SK-N-SH (cell line): ENCODE measurements around the gene TMPRSS9. TPM values are rescaled to one million over a fixed set of nuclear protein-coding genes. Genes with fewer than 3 reads are reported as not detected.
A peak's percentile ranks its signal among the peaks of the same experiment; 100 is the strongest.

ENCODE experiments used
- CTCF ChIA-PET: fragments of 300-600, 350-600 bp; formaldehyde crosslinking; extraction: SDS; loops from one replicate; lab custom pipeline; 2021; lab: Yijun Ruan, JAX
- POLR2A ChIA-PET: fragments of 350-600 bp; sonication (Branson Sonifier 250); formaldehyde crosslinking; extraction: SDS; loops from one replicate; lab custom pipeline; 2020; ENCODE audit warnings: antibody characterized with exemption, inconsistent platforms; lab: Yijun Ruan, JAX
- DNase-seq: peaks from one replicate; pipeline ENCODE4 v3.0.0; 2012
- H2AFZ ChIP-seq: fragments of 200-600 bp; sonication (generic); 2 replicates; pipeline ENCODE4 v1.8.1; 2016; ENCODE audit warnings: antibody characterized with exemption, mild to moderate bottlenecking, low read depth
- H3F3A ChIP-seq: fragments of 200-600 bp; sonication (generic); replicated peaks from 2 replicates; pipeline ENCODE3; 2016; ENCODE audit warnings: antibody characterized with exemption, mild to moderate bottlenecking; ENCODE audit not compliant: insufficient read depth
- H3K27ac ChIP-seq, 2 experiments: fragments of 200-500 bp in 1 of 2; fragments of 200-600 bp in 1 of 2; sonication (Bioruptor generic) in 1 of 2; sonication (generic), shearing (Covaris generic) in 1 of 2; 2 replicates each; pipeline versions ENCODE4 v1.5.1 to v1.6.1; 2014 to 2016; ENCODE audit warnings: low read depth in 2 of 2, inconsistent platforms in 1 of 2, low read length in 1 of 2, mild to moderate bottlenecking in 1 of 2, mixed read lengths in 1 of 2
- H3K27me3 ChIP-seq: fragments of 200-600 bp; sonication (generic), shearing (Covaris generic); 2 replicates; pipeline ENCODE4 v1.6.1; 2016; ENCODE audit warnings: mixed run types; ENCODE audit not compliant: insufficient read depth
- H3K36me3 ChIP-seq, 2 experiments: fragments of 200-500 bp in 1 of 2; fragments of 200-600 bp in 1 of 2; sonication (Bioruptor generic) in 1 of 2; sonication (generic) in 1 of 2; replicated peaks in 1 of 2; 2 replicates each; pipeline versions ENCODE3 to v1.5.1; 2014 to 2016; ENCODE audit warnings: low read length in 1 of 2, mild to moderate bottlenecking in 1 of 2; ENCODE audit not compliant: insufficient read depth in 2 of 2, control insufficient read depth in 1 of 2
- H3K4me1 ChIP-seq, 2 experiments: fragments of 200-500 bp in 1 of 2; fragments of 200-600 bp in 1 of 2; sonication (Bioruptor generic) in 1 of 2; sonication (generic), shearing (Covaris generic) in 1 of 2; 2 replicates each; pipeline versions ENCODE4 v1.5.1 to v1.6.1; 2014 to 2016; ENCODE audit warnings: low read depth in 1 of 2, low read length in 1 of 2, mixed run types in 1 of 2; ENCODE audit not compliant: insufficient read depth in 2 of 2, control insufficient read depth in 1 of 2
- H3K4me2 ChIP-seq: fragments of 200-600 bp; sonication (generic), shearing (Covaris generic); 2 replicates; pipeline ENCODE4 v1.6.1; 2017; ENCODE audit warnings: mixed run types
- H3K4me3 ChIP-seq, 2 experiments: fragments of 200-500 bp in 1 of 2; fragments of 200-600 bp in 1 of 2; sonication (Bioruptor generic) in 1 of 2; sonication (generic), shearing (Covaris generic) in 1 of 2; 2 replicates each; pipeline versions ENCODE4 v1.5.1 to v1.8.1; 2014 to 2016; ENCODE audit warnings: low read depth in 2 of 2, inconsistent platforms in 1 of 2, low read length in 1 of 2, mild to moderate bottlenecking in 1 of 2, mixed read lengths in 1 of 2, moderate library complexity in 1 of 2
- H3K79me2 ChIP-seq: fragments of 200-600 bp; sonication (generic); 2 replicates; pipeline ENCODE4 v1.8.1; 2017; ENCODE audit warnings: mild to moderate bottlenecking; ENCODE audit not compliant: insufficient read depth
- H3K9ac ChIP-seq: fragments of 200-600 bp; sonication (generic); 2 replicates; pipeline ENCODE4 v1.6.1; 2017; ENCODE audit warnings: mixed run types
- H3K9me2 ChIP-seq: fragments of 200-600 bp; sonication (generic); 2 replicates; pipeline ENCODE4 v1.6.1; 2017; ENCODE audit warnings: mixed run types
- H3K9me3 ChIP-seq: fragments of 200-600 bp; sonication (generic); 2 replicates; pipeline ENCODE4 v1.6.1; 2017; ENCODE audit warnings: mixed run types, mild to moderate bottlenecking, moderate library complexity
- H4K20me1 ChIP-seq: fragments of 200-600 bp; sonication (generic); 2 replicates; pipeline ENCODE4 v1.6.1; 2017; ENCODE audit warnings: mild to moderate bottlenecking, mixed run types; ENCODE audit not compliant: insufficient read depth
- CTCF ChIP-seq: fragments of 200-600 bp; sonication (generic); IDR thresholded peaks from 2 replicates; pipeline ENCODE4 v1.6.1; 2017; ENCODE audit warnings: antibody characterized with exemption, mild to moderate bottlenecking, moderate library complexity
- ELF1 ChIP-seq: IDR thresholded peaks from 2 replicates; pipeline ENCODE4 v1.4.0; 2012
- FOSL2 ChIP-seq: IDR thresholded peaks from 2 replicates; pipeline ENCODE4 v1.4.0; 2012; ENCODE audit warnings: low read depth, mild to moderate bottlenecking, moderate library complexity, borderline replicate concordance
- JUND ChIP-seq: IDR thresholded peaks from 2 replicates; pipeline ENCODE4 v1.4.0; 2012
- MAX ChIP-seq: IDR thresholded peaks from 2 replicates; pipeline ENCODE4 v1.4.0; 2012; ENCODE audit warnings: low read depth
- MEF2A ChIP-seq: IDR thresholded peaks from 2 replicates; pipeline ENCODE4 v1.4.0; 2012; ENCODE audit warnings: low read depth, borderline replicate concordance
- MXI1 ChIP-seq: IDR thresholded peaks from 2 replicates; pipeline ENCODE4 v1.6.1; 2012; ENCODE audit warnings: mild to moderate bottlenecking, low read depth, low read length, improper control_type of control experiment
- NFIC ChIP-seq: IDR thresholded peaks from 2 replicates; pipeline ENCODE4 v1.4.0; 2012; ENCODE audit warnings: borderline replicate concordance
- POLR2AphosphoS5 ChIP-seq: IDR thresholded peaks from 2 replicates; pipeline ENCODE4 v1.6.1; 2012; ENCODE audit warnings: low read depth, low read length
- RAD21 ChIP-seq: IDR thresholded peaks from 2 replicates; pipeline ENCODE4 v1.6.1; 2012; ENCODE audit warnings: mild to moderate bottlenecking, low read length
- RCOR1 ChIP-seq: fragments of 150-350 bp; IDR thresholded peaks from 2 replicates; pipeline ENCODE4 v1.6.1; 2017; ENCODE audit warnings: antibody characterized with exemption, low read length
- RFX5 ChIP-seq: IDR thresholded peaks from 2 replicates; pipeline ENCODE4 v1.6.1; 2012; ENCODE audit warnings: mild to moderate bottlenecking, improper control_type of control experiment, low read length
- SIN3A ChIP-seq: IDR thresholded peaks from 2 replicates; pipeline ENCODE4 v1.6.1; 2012; ENCODE audit warnings: low read depth, mild to moderate bottlenecking, low read length, moderate library complexity, borderline replicate concordance
- SMC3 ChIP-seq: IDR thresholded peaks from 2 replicates; pipeline ENCODE4 v1.6.1; 2012; ENCODE audit warnings: low read depth, low read length, improper control_type of control experiment
- TAF1 ChIP-seq: IDR thresholded peaks from 2 replicates; pipeline ENCODE4 v1.6.1; 2012; ENCODE audit warnings: low read depth, mild to moderate bottlenecking, low read length, moderate library complexity, borderline replicate concordance
- USF2 ChIP-seq: fragments of 150-350 bp; IDR thresholded peaks from 2 replicates; pipeline ENCODE4 v1.6.1; 2017; ENCODE audit warnings: antibody characterized with exemption, low read length, low read depth, borderline replicate concordance
- YY1 ChIP-seq: IDR thresholded peaks from 2 replicates; pipeline ENCODE4 v1.4.0; 2012; ENCODE audit warnings: low read depth, mild to moderate bottlenecking
- WGBS: methylation state at CpG from one replicate; pipeline ENCODE4 v1.1.6; 2017; ENCODE audit warnings: low lambda C conversion rate; 5-methylcytosine and 5-hydroxymethylcytosine counted together
- polyA plus RNA-seq, 3 experiments: library from polyadenylated mRNA; depleted of rRNA; stranded (reverse); fragments of >200 nt; gene quantifications; 2 replicates each; pipeline ENCODE4 v1.2.3, GENCODE V29; 2012

TMPRSS9 gene
- polyA plus RNA-seq, 1 of the 3 experiments (the other 2 are of a cell fraction), result not detected

- TF ChIP-seq USF2 (no peak), CTCF (no peak), SIN3A (no peak), MAX (no peak)
Measured at GRCh38 chr19:2334426-2334825, 25.6 kb upstream of the TMPRSS9 start (continued).

GRCh38 chr19:2334986-2335846 lies 24.8 kb upstream of the TMPRSS9 start:
- H3K4me2 ChIP-seq, result no peak overlapping the region
- TF ChIP-seq SMC3 (no peak), MEF2A (no peak), POLR2AphosphoS5 (no peak), RAD21 (no peak), RCOR1 (no peak), SIN3A (no peak), NFIC (no peak), MXI1 (no peak), FOSL2 (no peak), JUND (no peak), ELF1 (no peak), YY1 (no peak), TAF1 (no peak), RFX5 (no peak)
- H3K36me3 ChIP-seq, result peaks cover 0 to 4% of the 10 kb centered on the region in 2 experiments
- CTCF ChIA-PET, result no interaction called here
- H3K27ac ChIP-seq, result no peak overlapping the region
- peaks cover 20% of the 10 kb centered on the region for H4K20me1 ChIP-seq
- H3K4me3 ChIP-seq, result no peak overlapping the region
- no peaks in the 10 kb centered on the region for H3K9me3 ChIP-seq
- peaks cover 0 to 2% of the 10 kb centered on the region in 2 experiments; a peak in 1 of 4 replicates for H3K4me1 ChIP-seq
- no peak overlapping the region for H3K9ac ChIP-seq
- H3F3A ChIP-seq, result peaks cover 18% of the 10 kb centered on the region
- DNase-seq, result peak; percentile 61
- H3K9me2 ChIP-seq, result no peaks in the 10 kb centered on the region
- POLR2A ChIA-PET, result interaction anchor here (1.1 kb wide), 1 partner anchor 19 kb away, joined by 3 read pairs; no protein-coding TSS in a partner anchor
- no peak overlapping the region for H2AFZ ChIP-seq
- WGBS, result 95% methylated on average over 25 of the region's 26 CpGs
- no peaks in the 10 kb centered on the region for H3K27me3 ChIP-seq
- peaks cover 57% of the 10 kb centered on the region for H3K79me2 ChIP-seq
